GM18505 (cell line): ENCODE measurements around the gene FCGR1A.
"Not testable (repeated sequence)": the region's sequence is repeated elsewhere in the genome, so short reads cannot be mapped to it uniquely, and the experiment has no call there.

ENCODE experiments used
- ATAC-seq: cut with Tn5 transposase; IDR thresholded peaks from one replicate; pipeline ENCODE4 v1.9.1; 2021; ENCODE audit not compliant: unreplicated experiment
- POLR2A ChIP-seq: IDR thresholded peaks from 4 replicates; pipeline ENCODE4 v1.6.1; 2011; ENCODE audit warnings: borderline replicate concordance; ENCODE audit not compliant: insufficient read depth, insufficient read length; ENCODE audit errors: extremely low read depth

FCGR1A gene

DNA sequence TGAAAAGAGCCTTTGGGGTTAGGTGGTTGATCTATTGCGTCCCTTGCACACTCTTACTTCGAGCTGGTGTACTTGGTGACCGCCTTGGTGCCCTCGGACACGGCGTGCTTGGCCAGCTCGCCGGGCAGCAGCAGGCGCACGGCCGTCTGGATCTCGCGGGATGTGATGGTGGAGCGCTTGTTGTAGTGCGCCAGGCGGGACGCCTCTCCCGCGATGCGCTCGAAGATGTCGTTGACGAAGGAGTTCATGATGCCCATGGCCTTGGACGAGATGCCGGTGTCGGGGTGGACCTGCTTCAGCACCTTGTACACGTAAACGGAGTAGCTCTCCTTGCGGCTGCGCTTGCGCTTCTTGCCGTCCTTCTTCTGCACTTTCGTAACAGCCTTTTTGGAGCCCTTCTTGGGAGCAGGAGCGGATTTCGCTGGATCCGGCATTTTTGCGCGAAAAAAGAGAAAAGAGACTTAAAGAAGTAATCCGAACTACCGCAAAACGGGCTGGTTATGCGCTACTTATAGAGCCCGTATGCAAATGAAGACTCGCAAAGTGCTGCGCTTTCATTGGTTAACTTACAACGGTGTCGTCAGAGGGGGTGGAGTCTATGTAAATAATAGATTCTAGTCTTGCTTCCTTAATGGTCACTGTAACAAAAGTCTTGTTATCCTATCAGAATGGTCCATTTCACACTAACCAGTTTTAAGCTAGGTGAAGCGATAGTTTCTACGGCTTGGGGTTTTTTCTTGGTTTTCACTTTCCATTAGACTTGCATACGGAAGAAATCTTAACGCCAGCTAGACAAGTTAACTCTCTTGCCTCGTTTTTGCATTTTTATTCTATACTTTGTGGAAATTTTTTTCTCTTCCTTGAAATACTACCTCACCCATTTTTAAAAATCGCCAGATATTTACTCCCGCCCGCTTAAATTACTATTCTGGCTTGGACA is 29.7 kb downstream of the FCGR1A start:
- peak; percentile 60 for TF ChIP-seq POLR2A
- peak; percentile 82 for ATAC-seq

DNA sequence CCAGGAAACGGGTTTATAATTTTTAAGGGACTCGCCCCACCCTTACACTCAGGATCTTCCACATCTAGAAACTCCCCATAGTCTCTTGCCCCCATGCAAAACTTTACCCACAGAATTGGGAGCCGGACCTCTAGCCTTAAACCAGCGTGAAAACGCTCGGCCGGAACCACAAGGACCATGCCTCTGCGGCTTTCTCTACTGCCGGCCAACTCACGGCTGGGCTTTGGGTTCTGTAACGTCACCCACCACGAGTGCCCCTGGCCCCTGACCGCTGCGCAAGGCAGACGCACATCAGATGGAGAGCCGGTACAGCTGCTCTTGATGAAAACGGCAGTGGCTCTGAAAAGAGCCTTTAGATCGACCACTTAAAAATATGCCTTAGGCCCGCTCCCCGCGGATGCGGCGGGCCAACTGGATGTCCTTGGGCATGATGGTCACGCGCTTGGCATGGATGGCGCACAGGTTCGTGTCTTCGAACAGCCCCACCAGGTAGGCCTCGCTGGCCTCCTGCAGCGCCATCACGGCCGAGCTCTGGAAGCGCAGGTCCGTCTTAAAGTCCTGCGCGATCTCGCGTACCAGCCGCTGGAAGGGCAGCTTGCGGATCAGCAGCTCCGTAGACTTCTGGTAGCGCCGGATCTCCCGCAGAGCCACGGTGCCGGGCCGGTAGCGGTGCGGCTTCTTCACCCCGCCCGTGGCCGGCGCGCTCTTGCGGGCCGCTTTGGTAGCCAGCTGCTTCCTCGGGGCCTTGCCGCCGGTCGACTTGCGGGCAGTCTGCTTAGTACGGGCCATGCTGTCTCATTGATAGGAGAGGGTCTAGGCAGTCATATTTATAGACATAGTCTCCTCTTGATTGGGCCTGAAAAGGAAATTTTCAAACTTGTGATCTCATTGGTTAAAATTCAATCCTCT is 30.7 kb downstream of the FCGR1A start:
- peak; percentile 33 for ATAC-seq

DNA sequence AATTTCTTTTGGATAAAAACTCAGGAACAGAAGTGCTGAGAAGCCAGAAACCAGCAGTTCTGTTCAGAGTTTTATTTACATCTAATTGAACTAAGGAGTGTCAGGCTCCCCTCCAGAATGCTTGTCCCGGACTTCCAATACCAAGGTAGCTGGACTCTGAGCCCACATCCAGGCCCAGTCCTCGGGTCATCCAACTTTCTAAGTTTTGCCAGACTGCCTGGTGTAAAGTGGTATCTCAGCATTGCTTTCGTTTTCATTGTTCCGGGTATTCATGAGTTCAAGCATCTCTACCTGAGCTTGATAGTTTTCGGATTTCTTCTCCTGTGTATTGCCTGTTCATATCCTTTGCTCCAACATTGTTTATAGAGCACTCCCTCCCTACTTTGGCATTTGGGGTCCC is 37.9 kb downstream of the FCGR1A start:
- not testable (repeated sequence) for ATAC-seq

More for the DNA sequence above, 30.7 kb downstream of the FCGR1A start:
- peak; percentile 88 for TF ChIP-seq POLR2A

DNA sequence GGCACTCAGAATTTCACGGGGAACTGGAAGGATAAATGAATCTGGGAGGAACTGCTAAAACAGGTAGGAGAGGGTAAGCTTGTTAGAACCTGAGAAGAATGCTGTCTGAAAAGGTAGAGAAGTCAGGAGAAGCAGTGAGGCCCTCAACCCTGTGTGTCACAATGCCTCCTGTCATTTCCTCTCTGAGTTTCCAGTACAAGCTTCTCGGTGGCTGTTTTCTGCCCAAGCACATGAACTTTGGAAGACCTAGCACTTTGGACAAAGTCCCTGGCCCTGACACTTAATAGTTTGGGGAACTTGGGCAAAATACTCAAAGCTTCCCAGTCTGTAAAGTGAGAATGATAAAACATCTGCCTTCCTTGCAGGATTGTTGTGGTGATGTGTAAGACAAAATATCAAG is 44.1 kb downstream of the FCGR1A start:
- not testable (repeated sequence) for ATAC-seq

DNA sequence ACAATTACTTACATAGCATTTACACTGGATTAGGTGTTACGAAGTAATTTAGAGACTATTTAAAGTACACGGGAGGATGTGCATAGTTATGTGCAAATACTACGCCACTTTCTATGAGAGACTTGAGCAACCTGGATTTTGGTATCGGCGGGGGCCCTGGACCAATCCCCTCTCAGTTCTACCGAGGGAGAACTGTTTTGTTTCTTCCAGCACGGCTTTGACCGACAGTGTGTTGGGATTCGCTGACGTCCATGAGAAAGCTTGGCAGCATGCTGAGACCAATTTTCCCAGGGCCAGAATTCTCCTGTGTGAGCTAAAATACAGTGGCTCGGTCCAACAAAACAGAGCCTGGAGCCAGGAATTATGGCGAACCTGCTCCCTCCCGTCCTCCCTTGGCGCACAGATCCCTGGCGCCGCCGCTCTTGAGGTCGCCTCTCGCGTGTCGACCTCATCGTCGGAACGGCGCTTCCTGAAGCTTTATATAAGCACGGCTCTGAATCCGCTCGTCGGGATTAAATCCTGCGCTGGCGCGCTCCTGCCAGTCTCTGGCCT is 49.3 kb downstream of the FCGR1A start:
- peak; percentile 7 for ATAC-seq

DNA sequence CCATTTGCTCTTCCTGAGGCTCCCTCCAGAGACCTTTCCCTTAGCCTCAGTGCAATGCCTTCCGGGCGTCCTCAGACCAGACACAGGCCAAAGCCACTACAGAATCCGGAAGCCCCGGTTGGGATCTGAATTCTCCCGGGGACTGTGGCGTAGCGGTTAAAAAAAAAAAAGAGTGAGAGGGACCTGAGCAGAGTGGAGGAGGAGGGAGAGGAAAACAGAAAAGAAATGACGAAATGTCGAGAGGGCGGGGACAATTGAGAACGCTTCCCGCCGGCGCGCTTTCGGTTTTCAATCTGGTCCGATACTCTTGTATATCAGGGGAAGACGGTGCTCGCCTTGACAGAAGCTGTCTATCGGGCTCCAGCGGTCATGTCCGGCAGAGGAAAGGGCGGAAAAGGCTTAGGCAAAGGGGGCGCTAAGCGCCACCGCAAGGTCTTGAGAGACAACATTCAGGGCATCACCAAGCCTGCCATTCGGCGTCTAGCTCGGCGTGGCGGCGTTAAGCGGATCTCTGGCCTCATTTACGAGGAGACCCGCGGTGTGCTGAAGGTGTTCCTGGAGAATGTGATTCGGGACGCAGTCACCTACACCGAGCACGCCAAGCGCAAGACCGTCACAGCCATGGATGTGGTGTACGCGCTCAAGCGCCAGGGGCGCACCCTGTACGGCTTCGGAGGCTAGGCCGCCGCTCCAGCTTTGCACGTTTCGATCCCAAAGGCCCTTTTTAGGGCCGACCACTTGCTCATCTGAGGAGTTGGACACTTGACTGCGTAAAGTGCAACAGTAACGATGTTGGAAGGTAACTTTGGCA is 50.0 kb downstream of the FCGR1A start:
- peak; percentile 64 for ATAC-seq

DNA sequence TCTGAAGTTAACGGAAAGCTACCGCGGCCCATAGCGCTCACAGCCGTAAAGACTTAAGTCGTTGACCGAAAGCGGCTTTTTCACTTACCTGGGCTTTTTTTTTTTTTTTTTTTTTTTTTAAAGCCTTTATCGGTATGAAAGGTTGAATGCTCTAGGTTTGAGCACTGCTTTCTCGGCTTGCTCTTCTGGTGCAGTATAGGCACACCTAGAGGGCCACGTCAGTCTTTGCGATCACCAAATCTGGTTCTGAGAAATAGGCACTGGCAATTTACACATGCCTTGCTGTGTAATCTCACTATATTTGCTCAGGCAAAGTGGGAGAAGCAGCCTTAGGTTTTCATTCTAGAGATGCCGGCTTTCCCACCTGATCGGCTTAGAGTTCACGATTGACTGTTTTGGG is 50.6 kb downstream of the FCGR1A start:
- not testable (repeated sequence) for ATAC-seq

DNA sequence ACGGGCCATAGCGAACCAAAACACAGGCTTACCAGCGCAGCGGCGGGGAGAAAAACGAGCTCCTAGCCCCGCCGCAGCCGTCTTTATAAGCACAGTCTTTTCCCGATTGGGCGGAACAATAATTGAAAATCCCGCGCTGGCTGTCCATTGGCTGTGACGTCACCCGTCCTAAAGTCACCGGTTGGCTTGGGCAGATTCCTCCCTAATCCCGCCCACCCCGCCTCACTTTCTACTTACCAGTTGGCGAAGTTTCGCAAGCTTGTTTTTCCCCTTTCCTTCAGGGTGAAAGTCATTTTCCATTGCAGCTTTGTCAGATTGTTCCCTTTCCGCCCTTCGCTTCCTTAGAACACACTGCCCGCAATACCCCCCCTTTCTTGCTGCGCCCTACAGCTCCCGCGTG is 58.7 kb downstream of the FCGR1A start:
- peak; percentile 23 for ATAC-seq
